Endothelial cell of umbilical vein (primary cell): ENCODE results near the gene CLIC5. TPM values are rescaled to one million over a fixed set of nuclear protein-coding genes. Genes with fewer than 3 reads are reported as not detected.

Experiments used
- BruUV-seq: library from RNA; stranded (reverse); fragments of 400-500 nt; replicated peaks from 2 replicates; lab custom pipeline; 2021; lab: Mats Ljungman, UMichigan
- CTCF ChIA-PET: fragments of 300-600, 350-600 bp; sonication (Branson Sonifier 250); formaldehyde crosslinking; loops from one replicate; lab custom pipeline; 2021; ENCODE audit warnings: antibody characterized with exemption, inconsistent platforms; lab: Charles Lee
- POLR2A ChIA-PET: fragments of 300-600, 350-600 bp; sonication (Branson Sonifier 250); formaldehyde crosslinking; loops from one replicate; lab custom pipeline; 2021; ENCODE audit warnings: antibody characterized with exemption, inconsistent platforms; lab: Charles Lee
- DNase-seq: peaks from one replicate; pipeline ENCODE4 v3.0.0-alpha.2; 2011; ENCODE audit warnings: low read depth, low spot score
- FAIRE-seq: peaks from 2 replicates; lab custom pipeline; 2011; peaks lifted over from hg19 to GRCh38; lab: Jason Lieb, UNC
- H2AFZ ChIP-seq: 2 replicates; pipeline ENCODE4 v1.6.0; 2012; ENCODE audit warnings: low read depth, low read length, control low read depth, inconsistent platforms
- H3K27ac ChIP-seq: 2 replicates; pipeline ENCODE4 v1.5.1; 2011; ENCODE audit warnings: low read depth, mild to moderate bottlenecking, control low read depth, low read length, moderate library complexity; ENCODE audit not compliant: insufficient read depth
- H3K27me3 ChIP-seq, 2 experiments: 2 replicates each; pipeline versions ENCODE4 v1.6.0 to v1.6.1; 2011; ENCODE audit warnings: low read length in 2 of 2, mixed read lengths in 1 of 2; ENCODE audit not compliant: control insufficient read depth in 2 of 2, insufficient read depth in 2 of 2
- H3K36me3 ChIP-seq, 2 experiments: 2 replicates in 1 of 2; 3 replicates in 1 of 2; pipeline ENCODE4 v1.5.1; 2011; ENCODE audit warnings: low read length in 2 of 2, mild to moderate bottlenecking in 1 of 2, moderate library complexity in 1 of 2; ENCODE audit not compliant: control insufficient read depth in 2 of 2, insufficient read depth in 2 of 2; ENCODE audit errors: extremely low read depth in 1 of 2
- H3K4me1 ChIP-seq: 3 replicates; pipeline ENCODE4 v1.5.1; 2011; ENCODE audit warnings: mild to moderate bottlenecking, low read length; ENCODE audit not compliant: control insufficient read depth, insufficient read depth; ENCODE audit errors: extremely low read depth
- H3K4me2 ChIP-seq: 2 replicates; pipeline ENCODE4 v1.6.1; 2011; ENCODE audit warnings: low read length, control low read depth, mixed read lengths; ENCODE audit not compliant: insufficient read depth
- H3K4me3 ChIP-seq, 3 experiments: fragments of 200-600 bp in 1 of 3; sonication (generic), shearing (Covaris generic) in 1 of 3; replicated peaks in 1 of 3; 2 replicates each; pipeline ENCODE4 v1.5.1; 2011 to 2016; ENCODE audit warnings: control low read depth in 3 of 3, low read length in 3 of 3, mild to moderate bottlenecking in 2 of 3, inconsistent platforms in 1 of 3, low read depth in 1 of 3, moderate library complexity in 1 of 3; ENCODE audit not compliant: insufficient read depth in 1 of 3
- H3K79me2 ChIP-seq: 2 replicates; pipeline ENCODE4 v1.6.0; 2012; ENCODE audit warnings: low read length, inconsistent platforms; ENCODE audit not compliant: control insufficient read depth, insufficient read depth
- H3K9ac ChIP-seq: replicated peaks from 2 replicates; pipeline ENCODE3; 2011; ENCODE audit warnings: low read length, control low read depth; ENCODE audit not compliant: insufficient read depth; ENCODE audit errors: extremely low read depth
- H3K9me1 ChIP-seq: replicated peaks from 3 replicates; pipeline ENCODE4 v1.6.0; 2011; ENCODE audit warnings: mild to moderate bottlenecking, low read length; ENCODE audit not compliant: control insufficient read depth, insufficient read depth; ENCODE audit errors: extremely low read depth
- H3K9me3 ChIP-seq: replicated peaks from 2 replicates; pipeline ENCODE4 v1.5.1; 2012; ENCODE audit warnings: low read length, inconsistent platforms; ENCODE audit not compliant: control insufficient read depth, insufficient read depth
- H4K20me1 ChIP-seq: replicated peaks from 2 replicates; pipeline ENCODE3; 2011; ENCODE audit warnings: mild to moderate bottlenecking, low read length; ENCODE audit not compliant: control insufficient read depth, insufficient read depth; ENCODE audit errors: extremely low read depth
- CTCF ChIP-seq, 2 donors: IDR thresholded peaks; 1 replicate in 1 of 2; 2 replicates in 1 of 2; pipeline ENCODE4 v1.5.1; 2011; ENCODE audit warnings: low read length in 2 of 2, mild to moderate bottlenecking in 2 of 2, moderate library complexity in 2 of 2, control low read depth in 1 of 2, inconsistent platforms in 1 of 2, low read depth in 1 of 2; ENCODE audit not compliant: insufficient read depth in 1 of 2; ENCODE audit errors: extremely low read depth in 1 of 2
- EZH2 ChIP-seq: IDR thresholded peaks from 2 replicates; pipeline ENCODE4 v1.6.1; 2012; ENCODE audit warnings: borderline replicate concordance, low read depth, mild to moderate bottlenecking, moderate library complexity, low read length, inconsistent platforms; ENCODE audit not compliant: severe bottlenecking
- FOS ChIP-seq: IDR thresholded peaks from 2 replicates; pipeline ENCODE4 v1.6.1; 2011; ENCODE audit warnings: mild to moderate bottlenecking, low read length, moderate library complexity, borderline replicate concordance; ENCODE audit not compliant: insufficient read depth
- GATA2 ChIP-seq: IDR thresholded peaks from 2 replicates; pipeline ENCODE4 v1.7.0; 2011; ENCODE audit warnings: low read depth, mild to moderate bottlenecking, moderate library complexity, mixed read lengths, low read length; ENCODE audit not compliant: insufficient read length, insufficient read depth
- JUN ChIP-seq: IDR thresholded peaks from 2 replicates; pipeline ENCODE4 v1.6.1; 2011; ENCODE audit warnings: borderline replicate concordance, low read depth; ENCODE audit not compliant: insufficient read length, insufficient read depth
- MAX ChIP-seq: IDR thresholded peaks from 2 replicates; pipeline ENCODE4 v1.6.1; 2011; ENCODE audit not compliant: insufficient read depth, insufficient read length
- MYC ChIP-seq: IDR thresholded peaks from one replicate; pipeline ENCODE4 v1.6.1; 2011; ENCODE audit warnings: mild to moderate bottlenecking, low read depth, low read length
- POLR2A ChIP-seq: IDR thresholded peaks from 2 replicates; pipeline ENCODE4 v1.6.1; 2012; ENCODE audit warnings: low read depth, mild to moderate bottlenecking, control low read depth, low read length
- POLR2AphosphoS5 ChIP-seq: IDR thresholded peaks from 2 replicates; pipeline ENCODE4 v1.6.1; 2012; ENCODE audit warnings: low read depth, mild to moderate bottlenecking, control low read depth, low read length, moderate library complexity; ENCODE audit not compliant: insufficient read depth
- dilution Hi-C: fragments of 300-500 bp; cut with MboI; formaldehyde crosslinking; loops from one replicate; pipeline ENCODE4 v1.15.0; 2019; ENCODE audit warnings: low sequenced_read_pairs; ENCODE audit not compliant: extremely low pct_ligation_motif_present
- intact Hi-C: fragments of 100-400 bp; cut with micrococcal nuclease; formaldehyde crosslinking; loops from one replicate; pipeline ENCODE4 v1.10.0; 2022
- polyA plus RNA-seq, 4 experiments: library from polyadenylated mRNA; depleted of rRNA in 3 of 4; stranded (reverse) in 3 of 4; unstranded in 1 of 4; fragments of >200 nt; gene quantifications; 2 replicates each; pipeline versions ENCODE4 v1.2.1 to v1.2.3, GENCODE V29; 2011 to 2012; ENCODE audit warnings: missing spikeins in 1 of 4
- total RNA-seq: library from RNA; stranded (reverse); gene quantifications from 2 replicates; pipeline ENCODE4 v1.2.3, GENCODE V29; 2021

Gene CLIC5
- total and polyA plus RNA-seq, 2 donors (not counting 3 experiments of a cell fraction or from before 2014, with no cell fraction given): 0.07 TPM; not detected in 1

GRCh38 chr6:45855642-45856394 lies 159.8 kb downstream of the CLIC5 start:
- no TSS peak for BruUV-seq
- ChIA-PET POLR2A (no interaction called here), CTCF (interaction anchor here (2.5 kb wide), 1 partner anchor 9 kb away, joined by 5 read pairs; no protein-coding TSS in a partner anchor)
- Histone ChIP-seq H3K36me3 (no peaks in the 10 kb centered on the region), H3K4me2 (no peak overlapping the region), H3K9ac (no peak overlapping the region), H3K9me1 (no peaks in the 10 kb centered on the region), H3K79me2 (no peaks in the 10 kb centered on the region), H3K4me3 (no peak overlapping the region), H4K20me1 (no peaks in the 10 kb centered on the region), H3K9me3 (no peaks in the 10 kb centered on the region), H2AFZ (no peak overlapping the region), H3K27ac (no peak overlapping the region), H3K4me1 (no peaks in the 10 kb centered on the region), H3K27me3 (no peaks in the 10 kb centered on the region)
- DNase-seq: no peak
- FAIRE-seq: no peak
- dilution Hi-C loops: no loop called here
- intact Hi-C loops: no loop called here
- TF ChIP-seq FOS (no peak), JUN (no peak), MYC (no peak), CTCF (IDR thresholded peaks at IDR 0.05; ENCODE audit: extremely low read depth in 1 of 2, insufficient read depth in 1 of 2, low read depth in 1 of 2, low read length in 2 of 2) (no peak), POLR2A (no peak), MAX (no peak), POLR2AphosphoS5 (no peak), GATA2 (no peak), EZH2 (no peak)
